ENCODE results near the gene VPS13A. TPM values are rescaled to one million over a fixed set of nuclear protein-coding genes. Genes with fewer than 3 reads are reported as not detected.

Gene VPS13A
- total RNA-seq, 1 experiment from 2014 or later: 31.5 TPM

- H3K36me3 Mint-ChIP-seq: peaks cover 3% of the 10 kb centered on the region; the same call in 1 of the 2 replicates
- H3K4me1 Mint-ChIP-seq: peaks cover 8% of the 10 kb centered on the region
- no peak overlapping the region for H3K27ac Mint-ChIP-seq
- ChIA-PET CTCF (interaction anchor here (0.9 to 1.9 kb wide), 6 partner anchors 12 to 184 kb away, joined by 3 to 10 read pairs (median 4); partner anchors contain the start of gene VPS13A), POLR2A (no interaction called here)
- no peak for ATAC-seq
- TF ChIP-seq CREM (CRISPR knock-in tag; IDR thresholded peaks at IDR 0.05) (no peak), ETV6 (CRISPR knock-in tag; IDR thresholded peaks at IDR 0.05) (no peak), GRHL2 (CRISPR knock-in tag; IDR thresholded peaks at IDR 0.05; ENCODE audit: insufficient replicate concordance, severe bottlenecking) (no peak)
- no peak for DNase-seq (ENCODE audit: low spot score)
- peaks cover 12% of the 10 kb centered on the region for H3K9me3 Mint-ChIP-seq
- no peaks in the 10 kb centered on the region; the same call in 1 of the 2 replicates for H3K27me3 Mint-ChIP-seq (ENCODE audit: low read depth)
- no peak overlapping the region for H3K4me3 Mint-ChIP-seq
These were observed 15.4 kb upstream of the VPS13A start for GRCh38 chr9:77161966-77162365.

GRCh38 chr9:77162366-77162765, 15.0 kb upstream of the VPS13A start:
- ATAC-seq (no peak), DNase-seq (ENCODE audit: low spot score) (no peak)
- POLR2A ChIA-PET: interaction anchor here (0.5 kb wide), 1 partner anchor 26 kb away, joined by 5 read pairs; no protein-coding TSS in a partner anchor
- CTCF ChIA-PET: interaction anchor here (0.9 to 1.9 kb wide), 5 partner anchors 12 to 185 kb away, joined by 3 to 10 read pairs (median 4); no protein-coding TSS in a partner anchor
- TF ChIP-seq TEAD4 (CRISPR knock-in tag; IDR thresholded peaks at IDR 0.05) (no peak), ATF2 (CRISPR knock-in tag; IDR thresholded peaks at IDR 0.05; ENCODE audit: borderline replicate concordance, low read depth) (no peak), ZNF219 (CRISPR knock-in tag; IDR thresholded peaks at IDR 0.05; ENCODE audit: borderline replicate concordance) (no peak), ESRRA (CRISPR knock-in tag; IDR thresholded peaks at IDR 0.05; ENCODE audit: borderline replicate concordance) (no peak), FOXJ3 (CRISPR knock-in tag; IDR thresholded peaks at IDR 0.05; ENCODE audit: borderline replicate concordance) (no peak), E2F4 (CRISPR knock-in tag; IDR thresholded peaks at IDR 0.05; ENCODE audit: borderline replicate concordance, low read depth) (no peak), ZMAT4 (CRISPR knock-in tag; IDR thresholded peaks at IDR 0.05) (no peak), HMGXB4 (CRISPR knock-in tag; IDR thresholded peaks at IDR 0.05) (no peak), ZNF263 (CRISPR knock-in tag; IDR thresholded peaks at IDR 0.05; ENCODE audit: low read depth) (no peak), IRF2 (CRISPR knock-in tag; IDR thresholded peaks at IDR 0.05; ENCODE audit: borderline replicate concordance, low read depth) (no peak), ZNF425 (CRISPR knock-in tag; conservative IDR thresholded peaks at IDR 0.05) (no peak), MLX (CRISPR knock-in tag; IDR thresholded peaks at IDR 0.05) (no peak), ELF4 (CRISPR knock-in tag; IDR thresholded peaks at IDR 0.05; ENCODE audit: low read depth) (no peak), EMX1 (CRISPR knock-in tag; IDR thresholded peaks at IDR 0.05) (no peak), AFF4 (CRISPR knock-in tag; IDR thresholded peaks at IDR 0.05; ENCODE audit: borderline replicate concordance) (no peak)
- Mint-ChIP-seq H3K4me3 (no peak overlapping the region), H3K4me1 (peaks cover 10% of the 10 kb centered on the region), H3K27ac (no peak overlapping the region), H3K36me3 (peaks cover 3% of the 10 kb centered on the region; the same call in 1 of the 2 replicates), H3K9me3 (peaks cover 12% of the 10 kb centered on the region), H3K27me3 (ENCODE audit: low read depth) (no peaks in the 10 kb centered on the region; the same call in 1 of the 2 replicates)

All from WTC11 (cell line).